WTC11 (cell line): ENCODE measurements around the gene CTXND2. TPM values are rescaled to one million over a fixed set of nuclear protein-coding genes. Genes with fewer than 3 reads are reported as not detected.

ENCODE experiments used
- ATAC-seq: fragments of 200-7000 bp; cut with Tn5 transposase; 2 replicates; pipeline ENCODE4 v1.10.0; 2021; ENCODE audit warnings: mild to moderate bottlenecking, moderate library complexity
- CTCF ChIA-PET: fragments of 300-600 bp; sonication (Branson Sonifier 250); formaldehyde crosslinking; loops from one replicate; lab custom pipeline; 2021; ENCODE audit warnings: antibody characterized with exemption; lab: Charles Lee
- POLR2A ChIA-PET: fragments of 350-600 bp; sonication (Branson Sonifier 250); formaldehyde crosslinking; loops from one replicate; lab custom pipeline; 2021; ENCODE audit warnings: antibody characterized with exemption; lab: Charles Lee
- DNase-seq: peaks from one replicate; pipeline ENCODE4 v3.0.0; 2021; ENCODE audit warnings: low spot score
- H3K27ac Mint-ChIP-seq: 2 replicates; pipeline ENCODE4 v1.8.0; 2021; ENCODE audit warnings: mixed read lengths
- H3K27me3 Mint-ChIP-seq: 2 replicates; pipeline ENCODE4 v1.8.0; 2021; ENCODE audit warnings: low read depth, mild to moderate bottlenecking, moderate library complexity, mixed read lengths
- H3K36me3 Mint-ChIP-seq: 2 replicates; pipeline ENCODE4 v1.8.0; 2021; ENCODE audit warnings: mixed read lengths
- H3K4me1 Mint-ChIP-seq: 2 replicates; pipeline ENCODE4 v1.8.0; 2022; ENCODE audit warnings: mixed read lengths
- H3K4me3 Mint-ChIP-seq: 2 replicates; pipeline ENCODE4 v1.8.0; 2021; ENCODE audit warnings: mild to moderate bottlenecking, moderate library complexity, mixed read lengths
- H3K9me3 Mint-ChIP-seq: 2 replicates; pipeline ENCODE4 v1.8.0; 2021; ENCODE audit warnings: mixed read lengths
- CBFB ChIP-seq: sonication (generic); formaldehyde crosslinking; IDR thresholded peaks from 2 replicates; pipeline ENCODE4 v1.8.1; 2022; ENCODE audit warnings: mild to moderate bottlenecking, low read depth, missing genetic modification reagents
- CREB1 ChIP-seq: sonication (generic); formaldehyde crosslinking; IDR thresholded peaks from 2 replicates; pipeline ENCODE4 v1.8.0; 2023; ENCODE audit warnings: mild to moderate bottlenecking, missing genetic modification reagents
- ESRRA ChIP-seq: sonication (generic); formaldehyde crosslinking; IDR thresholded peaks from 2 replicates; pipeline ENCODE4 v1.8.1; 2022; ENCODE audit warnings: mild to moderate bottlenecking, missing genetic modification reagents, borderline replicate concordance
- GABPB1 ChIP-seq: sonication (generic); formaldehyde crosslinking; IDR thresholded peaks from 2 replicates; pipeline ENCODE4 v1.8.1; 2023; ENCODE audit warnings: mild to moderate bottlenecking, missing genetic modification reagents
- GRHL2 ChIP-seq: fragments of 250-450 bp; sonication (Bioruptor Pico); IDR thresholded peaks from 2 replicates; pipeline ENCODE4 v1.8.0; 2022; ENCODE audit warnings: mild to moderate bottlenecking, moderate library complexity; ENCODE audit not compliant: insufficient replicate concordance, severe bottlenecking
- HMGA2 ChIP-seq: fragments of 250-450 bp; sonication (Bioruptor Pico); IDR thresholded peaks from 2 replicates; pipeline ENCODE4 v1.4.0; 2021; ENCODE audit warnings: mild to moderate bottlenecking, moderate library complexity
- NFYB ChIP-seq: sonication (generic); formaldehyde crosslinking; conservative IDR thresholded peaks from 2 replicates; pipeline ENCODE4 v1.8.0; 2022; ENCODE audit warnings: low read depth, missing genetic modification reagents
- PRRX2 ChIP-seq: fragments of 250-450 bp; sonication (Bioruptor Pico); IDR thresholded peaks from 2 replicates; pipeline ENCODE4 v1.8.0; 2021; ENCODE audit warnings: mild to moderate bottlenecking
- SOX15 ChIP-seq: fragments of 250-450 bp; sonication (Bioruptor Pico); IDR thresholded peaks from 2 replicates; pipeline ENCODE4 v1.9.0; 2021; ENCODE audit warnings: mild to moderate bottlenecking
- SP1 ChIP-seq: sonication (generic); formaldehyde crosslinking; conservative IDR thresholded peaks from 2 replicates; pipeline ENCODE4 v1.8.1; 2022; ENCODE audit warnings: missing genetic modification reagents
- TP53 ChIP-seq: sonication (generic); formaldehyde crosslinking; IDR thresholded peaks from 2 replicates; pipeline ENCODE4 v1.8.1; 2023; ENCODE audit warnings: mild to moderate bottlenecking, missing genetic modification reagents
- ZNF219 ChIP-seq: sonication (generic); formaldehyde crosslinking; IDR thresholded peaks from 2 replicates; pipeline ENCODE4 v1.8.0; 2023; ENCODE audit warnings: missing genetic modification reagents, mild to moderate bottlenecking, borderline replicate concordance
- total RNA-seq: library from RNA; stranded (reverse); gene quantifications from 3 replicates; pipeline ENCODE4 v1.2.3, GENCODE V29; 2021
- TF ChIP-seq, protein P1 (sequence below): fragments of 250-450 bp; sonication (Bioruptor Pico); IDR thresholded peaks from 2 replicates; pipeline ENCODE4 v1.9.0; 2021; ENCODE audit warnings: moderate library complexity, mild to moderate bottlenecking, inconsistent platforms, borderline replicate concordance
- TF ChIP-seq, protein P2 (sequence below): sonication (generic); formaldehyde crosslinking; IDR thresholded peaks from 2 replicates; pipeline ENCODE4 v1.8.0; 2023; ENCODE audit warnings: missing genetic modification reagents
- TF ChIP-seq, protein P3 (sequence below): sonication (generic); formaldehyde crosslinking; IDR thresholded peaks from 2 replicates; pipeline ENCODE4 v1.8.1; 2023; ENCODE audit warnings: mild to moderate bottlenecking, missing genetic modification reagents, moderate library complexity
- TF ChIP-seq, protein P4 (sequence below): sonication (generic); formaldehyde crosslinking; IDR thresholded peaks from 2 replicates; pipeline ENCODE4 v1.8.0; 2023; ENCODE audit warnings: mild to moderate bottlenecking, missing genetic modification reagents
- TF ChIP-seq, protein P5 (sequence below): sonication (generic); formaldehyde crosslinking; IDR thresholded peaks from 2 replicates; pipeline ENCODE4 v1.8.1; 2023; ENCODE audit warnings: mild to moderate bottlenecking, missing genetic modification reagents, borderline replicate concordance
- TF ChIP-seq, protein P6 (sequence below): sonication (generic); formaldehyde crosslinking; IDR thresholded peaks from 2 replicates; pipeline ENCODE4 v1.8.1; 2022; ENCODE audit warnings: missing genetic modification reagents, borderline replicate concordance
- TF ChIP-seq, protein P7 (sequence below): sonication (generic); formaldehyde crosslinking; IDR thresholded peaks from 2 replicates; pipeline ENCODE4 v1.8.1; 2022; ENCODE audit warnings: mild to moderate bottlenecking, moderate library complexity, missing genetic modification reagents
- TF ChIP-seq, protein P8 (sequence below): fragments of 250-450 bp; sonication (Bioruptor Pico); IDR thresholded peaks from 2 replicates; pipeline ENCODE4 v1.9.0; 2021; ENCODE audit warnings: mild to moderate bottlenecking, borderline replicate concordance

The CTXND2 gene
- total RNA-seq, 1 experiment from 2014 or later, result not detected

DNA sequence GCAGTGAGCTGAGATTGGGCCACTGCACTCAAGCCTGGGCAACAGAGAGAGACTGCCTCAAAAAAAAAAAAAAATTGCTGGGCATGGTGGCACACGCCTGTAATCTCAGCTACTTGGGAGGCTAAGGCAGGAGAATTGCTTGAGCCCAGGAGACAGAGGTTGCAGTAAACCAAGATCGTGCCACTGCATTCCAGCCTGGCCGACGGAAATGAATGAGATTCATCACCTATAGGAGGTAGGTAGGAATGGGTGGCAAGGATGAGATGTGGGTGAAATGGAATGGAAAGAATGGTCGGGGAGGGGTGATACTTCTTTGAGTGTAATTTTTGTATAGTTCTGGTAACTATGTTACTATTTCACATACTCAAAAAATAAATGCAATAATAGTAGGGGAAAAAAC lies 15.4 kb downstream of the CTXND2 start (continued):
- no peak for TF ChIP-seq CREB1 (CRISPR knock-in tag)

DNA sequence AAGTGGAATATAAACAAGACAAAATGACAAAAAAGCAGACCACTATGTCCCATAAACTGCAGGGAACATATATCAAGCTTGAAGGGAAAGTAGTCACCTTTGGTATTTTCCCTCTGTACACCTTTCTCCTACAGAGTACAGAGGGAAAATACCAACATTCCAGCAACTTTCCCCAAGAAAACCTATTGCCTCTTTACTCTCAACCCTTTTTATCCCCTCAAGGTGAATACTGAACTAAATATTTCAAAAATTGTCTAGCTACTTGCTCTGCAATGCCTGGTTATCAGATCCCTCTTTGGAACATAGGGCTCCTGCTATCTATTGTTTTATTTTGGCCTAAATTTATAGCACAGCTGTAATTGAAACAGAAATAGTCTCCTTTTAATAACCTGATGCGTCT lies 15.8 kb downstream of the CTXND2 start:
- ChIA-PET POLR2A (no interaction called here), CTCF (no interaction called here)
- peaks cover 16% of the 10 kb centered on the region for H3K9me3 Mint-ChIP-seq
- peaks cover 4% of the 10 kb centered on the region; the same call in 1 of the 2 replicates for H3K27me3 Mint-ChIP-seq
- TF ChIP-seq SP1 (CRISPR knock-in tag) (no peak), ZNF219 (CRISPR knock-in tag) (no peak), SOX15 (no peak), HMGA2 (CRISPR knock-in tag) (no peak), TP53 (CRISPR knock-in tag) (no peak), CBFB (CRISPR knock-in tag) (no peak), GABPB1 (CRISPR knock-in tag) (no peak), GRHL2 (CRISPR knock-in tag) (no peak), ESRRA (CRISPR knock-in tag) (no peak), PRRX2 (CRISPR knock-in tag) (no peak), NFYB (CRISPR knock-in tag) (no peak)
- TF ChIP-seq, protein P1, sequence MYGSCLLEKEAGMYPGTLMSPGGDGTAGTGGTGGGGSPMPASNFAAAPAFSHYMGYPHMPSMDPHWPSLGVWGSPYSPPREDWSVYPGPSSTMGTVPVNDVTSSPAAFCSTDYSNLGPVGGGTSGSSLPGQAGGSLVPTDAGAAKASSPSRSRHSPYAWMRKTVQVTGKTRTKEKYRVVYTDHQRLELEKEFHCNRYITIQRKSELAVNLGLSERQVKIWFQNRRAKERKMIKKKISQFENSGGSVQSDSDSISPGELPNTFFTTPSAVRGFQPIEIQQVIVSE, result no peak
- TF ChIP-seq, protein P2, sequence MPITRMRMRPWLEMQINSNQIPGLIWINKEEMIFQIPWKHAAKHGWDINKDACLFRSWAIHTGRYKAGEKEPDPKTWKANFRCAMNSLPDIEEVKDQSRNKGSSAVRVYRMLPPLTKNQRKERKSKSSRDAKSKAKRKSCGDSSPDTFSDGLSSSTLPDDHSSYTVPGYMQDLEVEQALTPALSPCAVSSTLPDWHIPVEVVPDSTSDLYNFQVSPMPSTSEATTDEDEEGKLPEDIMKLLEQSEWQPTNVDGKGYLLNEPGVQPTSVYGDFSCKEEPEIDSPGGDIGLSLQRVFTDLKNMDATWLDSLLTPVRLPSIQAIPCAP (CRISPR knock-in tag), result no peak
- TF ChIP-seq, protein P3, sequence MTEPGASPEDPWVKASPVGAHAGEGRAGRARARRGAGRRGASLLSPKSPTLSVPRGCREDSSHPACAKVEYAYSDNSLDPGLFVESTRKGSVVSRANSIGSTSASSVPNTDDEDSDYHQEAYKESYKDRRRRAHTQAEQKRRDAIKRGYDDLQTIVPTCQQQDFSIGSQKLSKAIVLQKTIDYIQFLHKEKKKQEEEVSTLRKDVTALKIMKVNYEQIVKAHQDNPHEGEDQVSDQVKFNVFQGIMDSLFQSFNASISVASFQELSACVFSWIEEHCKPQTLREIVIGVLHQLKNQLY (CRISPR knock-in tag), result no peak
- TF ChIP-seq, protein P4, sequence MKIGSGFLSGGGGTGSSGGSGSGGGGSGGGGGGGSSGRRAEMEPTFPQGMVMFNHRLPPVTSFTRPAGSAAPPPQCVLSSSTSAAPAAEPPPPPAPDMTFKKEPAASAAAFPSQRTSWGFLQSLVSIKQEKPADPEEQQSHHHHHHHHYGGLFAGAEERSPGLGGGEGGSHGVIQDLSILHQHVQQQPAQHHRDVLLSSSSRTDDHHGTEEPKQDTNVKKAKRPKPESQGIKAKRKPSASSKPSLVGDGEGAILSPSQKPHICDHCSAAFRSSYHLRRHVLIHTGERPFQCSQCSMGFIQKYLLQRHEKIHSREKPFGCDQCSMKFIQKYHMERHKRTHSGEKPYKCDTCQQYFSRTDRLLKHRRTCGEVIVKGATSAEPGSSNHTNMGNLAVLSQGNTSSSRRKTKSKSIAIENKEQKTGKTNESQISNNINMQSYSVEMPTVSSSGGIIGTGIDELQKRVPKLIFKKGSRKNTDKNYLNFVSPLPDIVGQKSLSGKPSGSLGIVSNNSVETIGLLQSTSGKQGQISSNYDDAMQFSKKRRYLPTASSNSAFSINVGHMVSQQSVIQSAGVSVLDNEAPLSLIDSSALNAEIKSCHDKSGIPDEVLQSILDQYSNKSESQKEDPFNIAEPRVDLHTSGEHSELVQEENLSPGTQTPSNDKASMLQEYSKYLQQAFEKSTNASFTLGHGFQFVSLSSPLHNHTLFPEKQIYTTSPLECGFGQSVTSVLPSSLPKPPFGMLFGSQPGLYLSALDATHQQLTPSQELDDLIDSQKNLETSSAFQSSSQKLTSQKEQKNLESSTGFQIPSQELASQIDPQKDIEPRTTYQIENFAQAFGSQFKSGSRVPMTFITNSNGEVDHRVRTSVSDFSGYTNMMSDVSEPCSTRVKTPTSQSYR (CRISPR knock-in tag), result no peak
- TF ChIP-seq, protein P5, sequence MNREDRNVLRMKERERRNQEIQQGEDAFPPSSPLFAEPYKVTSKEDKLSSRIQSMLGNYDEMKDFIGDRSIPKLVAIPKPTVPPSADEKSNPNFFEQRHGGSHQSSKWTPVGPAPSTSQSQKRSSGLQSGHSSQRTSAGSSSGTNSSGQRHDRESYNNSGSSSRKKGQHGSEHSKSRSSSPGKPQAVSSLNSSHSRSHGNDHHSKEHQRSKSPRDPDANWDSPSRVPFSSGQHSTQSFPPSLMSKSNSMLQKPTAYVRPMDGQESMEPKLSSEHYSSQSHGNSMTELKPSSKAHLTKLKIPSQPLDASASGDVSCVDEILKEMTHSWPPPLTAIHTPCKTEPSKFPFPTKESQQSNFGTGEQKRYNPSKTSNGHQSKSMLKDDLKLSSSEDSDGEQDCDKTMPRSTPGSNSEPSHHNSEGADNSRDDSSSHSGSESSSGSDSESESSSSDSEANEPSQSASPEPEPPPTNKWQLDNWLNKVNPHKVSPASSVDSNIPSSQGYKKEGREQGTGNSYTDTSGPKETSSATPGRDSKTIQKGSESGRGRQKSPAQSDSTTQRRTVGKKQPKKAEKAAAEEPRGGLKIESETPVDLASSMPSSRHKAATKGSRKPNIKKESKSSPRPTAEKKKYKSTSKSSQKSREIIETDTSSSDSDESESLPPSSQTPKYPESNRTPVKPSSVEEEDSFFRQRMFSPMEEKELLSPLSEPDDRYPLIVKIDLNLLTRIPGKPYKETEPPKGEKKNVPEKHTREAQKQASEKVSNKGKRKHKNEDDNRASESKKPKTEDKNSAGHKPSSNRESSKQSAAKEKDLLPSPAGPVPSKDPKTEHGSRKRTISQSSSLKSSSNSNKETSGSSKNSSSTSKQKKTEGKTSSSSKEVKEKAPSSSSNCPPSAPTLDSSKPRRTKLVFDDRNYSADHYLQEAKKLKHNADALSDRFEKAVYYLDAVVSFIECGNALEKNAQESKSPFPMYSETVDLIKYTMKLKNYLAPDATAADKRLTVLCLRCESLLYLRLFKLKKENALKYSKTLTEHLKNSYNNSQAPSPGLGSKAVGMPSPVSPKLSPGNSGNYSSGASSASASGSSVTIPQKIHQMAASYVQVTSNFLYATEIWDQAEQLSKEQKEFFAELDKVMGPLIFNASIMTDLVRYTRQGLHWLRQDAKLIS (CRISPR knock-in tag), result no peak
- TF ChIP-seq, protein P6, sequence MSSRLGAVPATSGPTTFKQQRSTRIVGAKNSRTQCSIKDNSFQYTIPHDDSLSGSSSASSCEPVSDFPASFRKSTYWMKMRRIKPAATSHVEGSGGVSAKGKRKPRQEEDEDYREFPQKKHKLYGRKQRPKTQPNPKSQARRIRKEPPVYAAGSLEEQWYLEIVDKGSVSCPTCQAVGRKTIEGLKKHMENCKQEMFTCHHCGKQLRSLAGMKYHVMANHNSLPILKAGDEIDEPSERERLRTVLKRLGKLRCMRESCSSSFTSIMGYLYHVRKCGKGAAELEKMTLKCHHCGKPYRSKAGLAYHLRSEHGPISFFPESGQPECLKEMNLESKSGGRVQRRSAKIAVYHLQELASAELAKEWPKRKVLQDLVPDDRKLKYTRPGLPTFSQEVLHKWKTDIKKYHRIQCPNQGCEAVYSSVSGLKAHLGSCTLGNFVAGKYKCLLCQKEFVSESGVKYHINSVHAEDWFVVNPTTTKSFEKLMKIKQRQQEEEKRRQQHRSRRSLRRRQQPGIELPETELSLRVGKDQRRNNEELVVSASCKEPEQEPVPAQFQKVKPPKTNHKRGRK (CRISPR knock-in tag), result no peak
- TF ChIP-seq, protein P7, sequence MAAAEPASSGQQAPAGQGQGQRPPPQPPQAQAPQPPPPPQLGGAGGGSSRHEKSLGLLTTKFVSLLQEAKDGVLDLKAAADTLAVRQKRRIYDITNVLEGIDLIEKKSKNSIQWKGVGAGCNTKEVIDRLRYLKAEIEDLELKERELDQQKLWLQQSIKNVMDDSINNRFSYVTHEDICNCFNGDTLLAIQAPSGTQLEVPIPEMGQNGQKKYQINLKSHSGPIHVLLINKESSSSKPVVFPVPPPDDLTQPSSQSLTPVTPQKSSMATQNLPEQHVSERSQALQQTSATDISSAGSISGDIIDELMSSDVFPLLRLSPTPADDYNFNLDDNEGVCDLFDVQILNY (CRISPR knock-in tag), result no peak
- TF ChIP-seq, protein P8, sequence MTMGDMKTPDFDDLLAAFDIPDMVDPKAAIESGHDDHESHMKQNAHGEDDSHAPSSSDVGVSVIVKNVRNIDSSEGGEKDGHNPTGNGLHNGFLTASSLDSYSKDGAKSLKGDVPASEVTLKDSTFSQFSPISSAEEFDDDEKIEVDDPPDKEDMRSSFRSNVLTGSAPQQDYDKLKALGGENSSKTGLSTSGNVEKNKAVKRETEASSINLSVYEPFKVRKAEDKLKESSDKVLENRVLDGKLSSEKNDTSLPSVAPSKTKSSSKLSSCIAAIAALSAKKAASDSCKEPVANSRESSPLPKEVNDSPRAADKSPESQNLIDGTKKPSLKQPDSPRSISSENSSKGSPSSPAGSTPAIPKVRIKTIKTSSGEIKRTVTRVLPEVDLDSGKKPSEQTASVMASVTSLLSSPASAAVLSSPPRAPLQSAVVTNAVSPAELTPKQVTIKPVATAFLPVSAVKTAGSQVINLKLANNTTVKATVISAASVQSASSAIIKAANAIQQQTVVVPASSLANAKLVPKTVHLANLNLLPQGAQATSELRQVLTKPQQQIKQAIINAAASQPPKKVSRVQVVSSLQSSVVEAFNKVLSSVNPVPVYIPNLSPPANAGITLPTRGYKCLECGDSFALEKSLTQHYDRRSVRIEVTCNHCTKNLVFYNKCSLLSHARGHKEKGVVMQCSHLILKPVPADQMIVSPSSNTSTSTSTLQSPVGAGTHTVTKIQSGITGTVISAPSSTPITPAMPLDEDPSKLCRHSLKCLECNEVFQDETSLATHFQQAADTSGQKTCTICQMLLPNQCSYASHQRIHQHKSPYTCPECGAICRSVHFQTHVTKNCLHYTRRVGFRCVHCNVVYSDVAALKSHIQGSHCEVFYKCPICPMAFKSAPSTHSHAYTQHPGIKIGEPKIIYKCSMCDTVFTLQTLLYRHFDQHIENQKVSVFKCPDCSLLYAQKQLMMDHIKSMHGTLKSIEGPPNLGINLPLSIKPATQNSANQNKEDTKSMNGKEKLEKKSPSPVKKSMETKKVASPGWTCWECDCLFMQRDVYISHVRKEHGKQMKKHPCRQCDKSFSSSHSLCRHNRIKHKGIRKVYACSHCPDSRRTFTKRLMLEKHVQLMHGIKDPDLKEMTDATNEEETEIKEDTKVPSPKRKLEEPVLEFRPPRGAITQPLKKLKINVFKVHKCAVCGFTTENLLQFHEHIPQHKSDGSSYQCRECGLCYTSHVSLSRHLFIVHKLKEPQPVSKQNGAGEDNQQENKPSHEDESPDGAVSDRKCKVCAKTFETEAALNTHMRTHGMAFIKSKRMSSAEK (CRISPR knock-in tag), result no peak
- TF ChIP-seq, all 79 proteins: peak for 0
- no peak for DNase-seq
- H3K4me1 Mint-ChIP-seq, result no peaks in the 10 kb centered on the region
- no peak overlapping the region for H3K4me3 Mint-ChIP-seq
- no peak overlapping the region for H3K27ac Mint-ChIP-seq
- no peak for ATAC-seq
- no peaks in the 10 kb centered on the region; the same call in 1 of the 2 replicates for H3K36me3 Mint-ChIP-seq
